ENCODE results near the gene UPK2. TPM values are rescaled to one million over a fixed set of nuclear protein-coding genes. Genes with fewer than 3 reads are reported as not detected.

The UPK2 gene
- total RNA-seq, 1 donor from 2014 or later, result 26.8 TPM

DNA sequence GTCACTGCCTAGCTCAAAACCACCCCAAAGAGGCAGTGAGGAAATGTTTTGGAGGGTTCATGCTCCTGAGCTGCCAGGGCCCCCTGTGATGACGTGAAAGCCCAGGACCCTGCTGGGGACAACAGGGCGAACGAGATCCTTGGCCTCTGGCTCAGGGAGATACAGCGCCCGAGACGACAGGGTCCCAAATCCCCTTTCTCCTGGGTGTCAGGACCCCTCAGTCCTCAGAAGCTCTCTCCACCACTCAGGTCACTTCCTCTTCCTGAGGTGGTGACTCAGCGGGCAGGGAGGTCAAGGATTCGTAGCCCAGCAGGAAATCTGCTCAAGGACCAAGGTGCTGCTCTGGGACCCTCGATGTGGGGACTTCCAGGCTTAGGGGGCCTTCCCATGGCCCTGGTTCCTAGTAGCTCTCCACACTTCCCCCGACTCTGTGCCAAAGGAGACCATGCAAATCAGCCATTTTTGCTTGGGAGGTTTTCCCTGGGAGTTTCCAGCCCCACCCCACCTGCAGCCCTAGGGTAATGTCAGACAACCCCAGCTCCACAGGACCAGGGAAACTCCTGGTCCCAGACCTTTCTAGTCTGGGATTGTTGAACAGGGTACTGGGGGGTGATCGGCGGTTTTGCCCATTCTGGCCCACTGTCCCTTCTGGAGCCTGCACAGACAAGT lies 43.2 kb upstream of the UPK2 start:
- Mint-ChIP-seq H3K27ac (peak overlapping the region; percentile 99), H3K4me3 (peak overlapping the region; percentile 81), H3K4me1 (ENCODE audit: unreplicated experiment) (peaks cover 62% of the 10 kb centered on the region), H3K27me3 (no peaks in the 10 kb centered on the region), H3K36me3 (no peaks in the 10 kb centered on the region), H3K9me3 (no peaks in the 10 kb centered on the region)
- no peak for DNase-seq (ENCODE audit: extremely low spot score, unreplicated experiment)
- no peak for TF ChIP-seq CTCF (conservative IDR thresholded peaks at IDR 0.05)

DNA sequence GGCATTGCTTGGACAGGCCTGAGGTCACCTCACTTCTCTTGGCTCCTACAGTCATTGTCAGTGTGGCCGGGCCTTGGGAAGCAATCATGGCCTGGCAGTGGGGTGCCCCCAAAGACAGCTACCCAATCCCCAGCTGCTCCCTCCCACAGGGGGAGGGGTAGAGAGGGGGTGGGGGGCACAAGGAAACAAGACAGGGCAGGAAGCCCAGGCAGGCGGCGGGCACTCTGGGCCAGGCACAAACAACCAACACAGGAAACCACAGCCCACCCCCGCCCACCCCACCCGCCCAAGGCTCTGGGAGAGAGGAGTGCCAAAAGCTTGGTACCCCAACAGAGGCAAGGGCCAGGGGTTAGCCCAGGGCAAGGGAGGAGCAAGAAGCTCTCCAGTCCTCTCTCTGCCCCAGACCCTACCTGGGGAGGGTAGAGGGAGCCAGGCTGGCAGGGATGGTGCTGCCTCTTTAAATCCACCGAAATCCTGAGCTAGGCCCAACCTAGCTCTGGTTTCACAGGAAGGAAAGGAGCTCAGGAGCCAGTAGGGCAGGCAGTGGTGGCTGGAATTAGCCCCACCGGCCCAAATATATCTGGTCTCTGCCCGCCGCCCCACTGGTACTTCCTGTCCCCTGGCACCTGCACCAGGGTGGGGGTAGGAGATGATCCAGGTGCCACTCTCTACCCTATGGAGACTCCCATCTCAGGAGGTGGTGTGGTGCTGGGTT lies 42.5 kb upstream of the UPK2 start:
- DNase-seq (ENCODE audit: extremely low spot score, unreplicated experiment), result no peak
- H3K27me3 Mint-ChIP-seq, result no peaks in the 10 kb centered on the region
- H3K27ac Mint-ChIP-seq, result peak overlapping the region; percentile 99
- peak overlapping the region; percentile 71 for H3K4me3 Mint-ChIP-seq
- no peak for TF ChIP-seq CTCF (conservative IDR thresholded peaks at IDR 0.05)
- no peaks in the 10 kb centered on the region for H3K36me3 Mint-ChIP-seq
- H3K4me1 Mint-ChIP-seq (ENCODE audit: unreplicated experiment), result peaks cover 59% of the 10 kb centered on the region
- no peaks in the 10 kb centered on the region for H3K9me3 Mint-ChIP-seq

DNA sequence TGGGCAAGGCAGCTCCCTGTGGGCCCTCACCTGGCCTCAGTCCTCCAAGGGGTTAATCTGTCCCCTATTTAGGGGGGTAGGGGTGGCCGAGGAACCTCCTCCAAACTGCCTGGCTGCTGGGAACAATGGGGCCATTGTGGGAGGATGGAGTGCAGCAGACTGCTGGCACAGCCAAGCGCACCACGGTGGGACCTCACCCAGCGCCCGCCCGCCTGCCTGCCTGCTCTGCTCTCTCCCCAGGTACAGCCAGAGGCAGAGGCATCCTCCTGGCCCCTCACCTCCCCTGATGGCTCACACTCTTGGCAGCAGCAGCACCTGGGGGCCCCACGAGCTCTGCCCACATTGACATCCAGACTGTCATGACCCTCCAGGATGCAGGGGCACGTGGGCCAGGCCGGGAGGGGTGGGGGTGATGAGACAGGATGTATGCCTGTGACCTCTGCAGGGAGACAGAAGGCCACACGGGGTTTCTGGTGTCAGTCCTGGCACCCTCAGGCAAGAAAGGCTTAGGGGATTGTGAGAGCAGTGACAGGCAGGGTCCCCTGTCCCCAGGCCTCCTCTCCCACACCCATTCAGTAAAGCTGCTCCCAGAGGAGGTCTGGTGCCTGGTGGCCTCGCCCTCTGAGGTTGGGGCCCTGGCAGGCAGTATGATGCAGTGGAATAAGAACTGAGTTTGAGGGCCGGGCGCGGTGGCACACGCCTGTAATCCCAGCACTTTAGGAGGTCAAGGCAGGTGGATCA lies 41.8 kb upstream of the UPK2 start:
- Mint-ChIP-seq H3K27ac (peak overlapping the region; percentile 98), H3K4me3 (peak overlapping the region; percentile 71), H3K9me3 (no peaks in the 10 kb centered on the region), H3K4me1 (ENCODE audit: unreplicated experiment) (peaks cover 56% of the 10 kb centered on the region), H3K36me3 (no peaks in the 10 kb centered on the region), H3K27me3 (no peaks in the 10 kb centered on the region)
- no peak for TF ChIP-seq CTCF (conservative IDR thresholded peaks at IDR 0.05)
- no peak for DNase-seq (ENCODE audit: extremely low spot score, unreplicated experiment)

DNA sequence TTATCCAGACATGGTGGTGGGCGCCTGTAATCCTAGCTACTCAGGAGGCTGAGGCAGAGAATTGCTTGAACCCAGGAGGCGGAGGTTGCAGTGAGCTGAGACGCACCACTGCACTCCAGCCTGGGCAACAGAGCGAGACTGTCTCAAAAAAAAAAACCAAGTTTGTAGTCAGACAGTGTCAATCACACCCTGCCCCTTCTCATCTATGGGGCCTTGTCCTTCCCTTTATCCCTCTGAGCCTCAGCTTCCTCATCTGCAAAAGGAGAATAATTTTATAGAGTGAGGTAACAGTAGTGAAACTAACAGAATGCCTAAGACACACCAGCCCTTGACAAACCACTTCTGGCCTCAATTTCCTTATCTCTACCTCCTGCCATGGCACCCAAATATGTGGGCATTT lies 41.1 kb upstream of the UPK2 start:
- H3K4me1 Mint-ChIP-seq (ENCODE audit: unreplicated experiment), result peaks cover 62% of the 10 kb centered on the region
- no peaks in the 10 kb centered on the region for H3K9me3 Mint-ChIP-seq
- H3K4me3 Mint-ChIP-seq, result peak overlapping the region; percentile 71

GRCh38 chr11:118915396-118915795 lies 40.7 kb upstream of the UPK2 start:
- Mint-ChIP-seq H3K27me3 (no peaks in the 10 kb centered on the region), H3K4me3 (no peak overlapping the region), H3K36me3 (no peaks in the 10 kb centered on the region), H3K9me3 (no peaks in the 10 kb centered on the region), H3K27ac (peak overlapping the region; percentile 98), H3K4me1 (ENCODE audit: unreplicated experiment) (peaks cover 66% of the 10 kb centered on the region)
- no peak for DNase-seq (ENCODE audit: extremely low spot score, unreplicated experiment)
- TF ChIP-seq CTCF (conservative IDR thresholded peaks at IDR 0.05), result no peak

More for the DNA sequence above, 41.1 kb upstream of the UPK2 start:
- TF ChIP-seq CTCF (conservative IDR thresholded peaks at IDR 0.05), result no peak
- no peaks in the 10 kb centered on the region for H3K36me3 Mint-ChIP-seq
- peak overlapping the region; percentile 98 for H3K27ac Mint-ChIP-seq
- DNase-seq (ENCODE audit: extremely low spot score, unreplicated experiment), result no peak
- no peaks in the 10 kb centered on the region for H3K27me3 Mint-ChIP-seq
